Endothelial cell of umbilical vein (primary cell): Measurements from ENCODE around the gene TAS1R2.

ENCODE experiments used
- CTCF ChIP-seq, 2 donors: IDR thresholded peaks; 1 replicate in 1 of 2; 2 replicates in 1 of 2; pipeline ENCODE4 v1.5.1; 2011; ENCODE audit warnings: low read length in 2 of 2, mild to moderate bottlenecking in 2 of 2, moderate library complexity in 2 of 2, control low read depth in 1 of 2, inconsistent platforms in 1 of 2, low read depth in 1 of 2; ENCODE audit not compliant: insufficient read depth in 1 of 2; ENCODE audit errors: extremely low read depth in 1 of 2
- POLR2A ChIP-seq: IDR thresholded peaks from 2 replicates; pipeline ENCODE4 v1.6.1; 2012; ENCODE audit warnings: low read depth, mild to moderate bottlenecking, control low read depth, low read length

GRCh38 chr1:18882486-18882885 is 23.0 kb upstream of the TAS1R2 start:
- no peak for TF ChIP-seq CTCF (IDR thresholded peaks at IDR 0.05; ENCODE audit: extremely low read depth in 1 of 2, insufficient read depth in 1 of 2, low read depth in 1 of 2, low read length in 2 of 2)
- no peak for TF ChIP-seq POLR2A
